Suprapubic skin (tissue), 4 donors: ENCODE results near the gene C22orf31. TPM values are rescaled to one million over a fixed set of nuclear protein-coding genes. Genes with fewer than 3 reads are reported as not detected.

Source experiments
- DNase-seq, 2 donors: peaks; one replicate each; pipeline ENCODE4 v3.0.0-alpha.2; 2019; ENCODE audit warnings: low spot score in 2 of 2
- H3K27ac ChIP-seq: fragments of 200-600 bp; sonication (generic); one replicate; pipeline ENCODE4 v1.5.1; 2019
- H3K27me3 ChIP-seq: fragments of 200-600 bp; sonication (generic); one replicate; pipeline ENCODE4 v1.5.1; 2019
- H3K36me3 ChIP-seq: fragments of 200-600 bp; sonication (generic); one replicate; pipeline ENCODE4 v1.5.1; 2019
- H3K4me1 ChIP-seq: fragments of 200-600 bp; sonication (generic); one replicate; pipeline ENCODE4 v1.5.1; 2019
- H3K4me3 ChIP-seq: fragments of 200-600 bp; sonication (generic); one replicate; pipeline ENCODE4 v1.5.1; 2019; ENCODE audit warnings: mild to moderate bottlenecking
- H3K9me3 ChIP-seq: fragments of 200-600 bp; sonication (generic); one replicate; pipeline ENCODE4 v1.5.1; 2019
- CTCF ChIP-seq, 2 donors: fragments of 200-600 bp in 1 of 2; fragments of 450-650 bp in 1 of 2; sonication (generic) in 1 of 2; IDR thresholded peaks; one replicate each; pipeline ENCODE4 v1.5.1; 2016 to 2019; ENCODE audit warnings: antibody characterized with exemption in 2 of 2, mild to moderate bottlenecking in 1 of 2, moderate library complexity in 1 of 2
- EP300 ChIP-seq: sonication (generic); formaldehyde crosslinking; IDR thresholded peaks from one replicate; pipeline ENCODE4 v1.6.1; 2017; ENCODE audit warnings: antibody characterized with exemption
- POLR2A ChIP-seq, 2 donors: fragments of 450-650 bp; IDR thresholded peaks; one replicate each; pipeline ENCODE4 v1.6.1; 2017; ENCODE audit warnings: antibody characterized with exemption in 2 of 2, mild to moderate bottlenecking in 2 of 2, moderate library complexity in 2 of 2
- POLR2AphosphoS5 ChIP-seq, 3 donors: sonication (generic); formaldehyde crosslinking; IDR thresholded peaks; one replicate each; pipeline ENCODE4 v1.6.1; 2017; ENCODE audit warnings: antibody characterized with exemption in 3 of 3
- WGBS: methylation state at CpG from one replicate; pipeline ENCODE4 v1.1.5; 2018; 5-methylcytosine and 5-hydroxymethylcytosine counted together
- total RNA-seq, 4 donors: library from RNA; depleted of rRNA; stranded (reverse); fragments of >200 nt; gene quantifications; one replicate each; pipeline ENCODE4 v1.1.0, GENCODE V29; 2016

The C22orf31 gene
- total RNA-seq, 4 donors from 2014 or later: not detected

- 100% methylated on average over 2 of the region's 2 CpGs for WGBS
- Histone ChIP-seq H3K27ac (no peak overlapping the region), H3K36me3 (peaks cover 23% of the 10 kb centered on the region), H3K27me3 (no peaks in the 10 kb centered on the region), H3K4me3 (no peak overlapping the region), H3K9me3 (no peaks in the 10 kb centered on the region), H3K4me1 (peaks cover 19% of the 10 kb centered on the region)
- DNase-seq: no peak
- TF ChIP-seq CTCF (IDR thresholded peaks at IDR 0.05) (no peak), POLR2AphosphoS5 (IDR thresholded peaks at IDR 0.05) (no peak), EP300 (no peak), POLR2A (IDR thresholded peaks at IDR 0.05) (no peak)
Observed at GRCh38 chr22:29095459-29095858, 33.8 kb upstream of the C22orf31 start.

GRCh38 chr22:29093501-29094300, 32.1 kb upstream of the C22orf31 start:
- peaks cover 8% of the 10 kb centered on the region for H3K36me3 ChIP-seq
- no peaks in the 10 kb centered on the region for H3K9me3 ChIP-seq
- WGBS: 46% methylated on average over 4 of the region's 4 CpGs
- H3K27me3 ChIP-seq: no peaks in the 10 kb centered on the region
- H3K27ac ChIP-seq: peak overlapping the region; percentile 30
- TF ChIP-seq POLR2A (IDR thresholded peaks at IDR 0.05): no peak
- DNase-seq: no peak
- no peak overlapping the region for H3K4me3 ChIP-seq
- peaks cover 19% of the 10 kb centered on the region for H3K4me1 ChIP-seq

GRCh38 chr22:29093030-29093429, 31.4 kb upstream of the C22orf31 start:
- no peak for DNase-seq
- no peaks in the 10 kb centered on the region for H3K9me3 ChIP-seq
- no peak for TF ChIP-seq EP300
- TF ChIP-seq POLR2AphosphoS5 (IDR thresholded peaks at IDR 0.05): no peak
- no peak for TF ChIP-seq CTCF (IDR thresholded peaks at IDR 0.05)
- TF ChIP-seq POLR2A (IDR thresholded peaks at IDR 0.05): no peak
- H3K27ac ChIP-seq: peak overlapping the region; percentile 30
- WGBS: 73% methylated on average over 1 of the region's 1 CpG
- no peak overlapping the region for H3K4me3 ChIP-seq
- H3K27me3 ChIP-seq: no peaks in the 10 kb centered on the region
- H3K4me1 ChIP-seq: peaks cover 19% of the 10 kb centered on the region
- H3K36me3 ChIP-seq: peaks cover 8% of the 10 kb centered on the region

GRCh38 chr22:29092243-29092642, 30.6 kb upstream of the C22orf31 start:
- peaks cover 19% of the 10 kb centered on the region for H3K4me1 ChIP-seq
- WGBS: 83% methylated on average over 4 of the region's 4 CpGs
- no peak overlapping the region for H3K4me3 ChIP-seq

GRCh38 chr22:29090039-29090438, 28.4 kb upstream of the C22orf31 start:
- DNase-seq: no peak
- H3K27me3 ChIP-seq: no peaks in the 10 kb centered on the region
- no peak overlapping the region for H3K4me3 ChIP-seq
- WGBS: 76% methylated on average over 3 of the region's 3 CpGs
- no peaks in the 10 kb centered on the region for H3K9me3 ChIP-seq
- no peak overlapping the region for H3K27ac ChIP-seq
- no peak for TF ChIP-seq CTCF (IDR thresholded peaks at IDR 0.05)
- no peak for TF ChIP-seq POLR2AphosphoS5 (IDR thresholded peaks at IDR 0.05)
- TF ChIP-seq EP300: no peak
- TF ChIP-seq POLR2A (IDR thresholded peaks at IDR 0.05): no peak
- H3K4me1 ChIP-seq: peaks cover 19% of the 10 kb centered on the region
- no peaks in the 10 kb centered on the region for H3K36me3 ChIP-seq

More at GRCh38 chr22:29092243-29092642, 30.6 kb upstream of the C22orf31 start:
- Histone ChIP-seq H3K27ac (peak overlapping the region; percentile 30), H3K27me3 (no peaks in the 10 kb centered on the region), H3K9me3 (no peaks in the 10 kb centered on the region), H3K36me3 (peaks cover 8% of the 10 kb centered on the region)
- TF ChIP-seq EP300 (no peak), POLR2A (IDR thresholded peaks at IDR 0.05) (no peak)
- no peak for DNase-seq

GRCh38 chr22:29089507-29089906, 27.9 kb upstream of the C22orf31 start:
- no peak overlapping the region for H3K4me3 ChIP-seq
- no peaks in the 10 kb centered on the region for H3K36me3 ChIP-seq
- H3K4me1 ChIP-seq: peaks cover 19% of the 10 kb centered on the region
- 68% methylated on average over 3 of the region's 3 CpGs for WGBS
- H3K27ac ChIP-seq: no peak overlapping the region
- TF ChIP-seq POLR2A (IDR thresholded peaks at IDR 0.05): no peak
- no peak for TF ChIP-seq POLR2AphosphoS5 (IDR thresholded peaks at IDR 0.05)
- TF ChIP-seq EP300: no peak
- no peak for TF ChIP-seq CTCF (IDR thresholded peaks at IDR 0.05)
- no peaks in the 10 kb centered on the region for H3K27me3 ChIP-seq
- DNase-seq: no peak
- H3K9me3 ChIP-seq: no peaks in the 10 kb centered on the region
